AG04449 (cell line): ENCODE measurements around the gene RBM47.
"Not testable (repeated sequence)": the region's sequence is repeated elsewhere in the genome, so short reads cannot be mapped to it uniquely, and the experiment has no call there.

Experiments used
- CTCF ChIA-PET: fragments of 350-600 bp; formaldehyde crosslinking; extraction: SDS; loops from one replicate; lab custom pipeline; 2021; ENCODE audit warnings: antibody characterized with exemption; lab: Yijun Ruan, JAX
- POLR2A ChIA-PET: fragments of 400-600, 350-600 bp; formaldehyde crosslinking; extraction: SDS; loops from one replicate; lab custom pipeline; 2020; ENCODE audit warnings: antibody characterized with exemption, inconsistent platforms; lab: Yijun Ruan, JAX
- DNase-seq: peaks from one replicate; pipeline ENCODE4 v3.0.0-alpha.2; 2010; ENCODE audit warnings: low read depth, low spot score
- H3K4me3 ChIP-seq: 2 replicates; pipeline ENCODE4 v1.5.1; 2011; ENCODE audit warnings: low read depth, mild to moderate bottlenecking, control low read depth, low read length
- TF ChIP-seq, protein P1 (sequence below): IDR thresholded peaks from one replicate; pipeline ENCODE4 v1.5.1; 2011; ENCODE audit warnings: mild to moderate bottlenecking, moderate library complexity, low read length, control low read depth, inconsistent platforms; ENCODE audit not compliant: insufficient read depth; ENCODE audit errors: missing control alignments

The RBM47 gene

DNA sequence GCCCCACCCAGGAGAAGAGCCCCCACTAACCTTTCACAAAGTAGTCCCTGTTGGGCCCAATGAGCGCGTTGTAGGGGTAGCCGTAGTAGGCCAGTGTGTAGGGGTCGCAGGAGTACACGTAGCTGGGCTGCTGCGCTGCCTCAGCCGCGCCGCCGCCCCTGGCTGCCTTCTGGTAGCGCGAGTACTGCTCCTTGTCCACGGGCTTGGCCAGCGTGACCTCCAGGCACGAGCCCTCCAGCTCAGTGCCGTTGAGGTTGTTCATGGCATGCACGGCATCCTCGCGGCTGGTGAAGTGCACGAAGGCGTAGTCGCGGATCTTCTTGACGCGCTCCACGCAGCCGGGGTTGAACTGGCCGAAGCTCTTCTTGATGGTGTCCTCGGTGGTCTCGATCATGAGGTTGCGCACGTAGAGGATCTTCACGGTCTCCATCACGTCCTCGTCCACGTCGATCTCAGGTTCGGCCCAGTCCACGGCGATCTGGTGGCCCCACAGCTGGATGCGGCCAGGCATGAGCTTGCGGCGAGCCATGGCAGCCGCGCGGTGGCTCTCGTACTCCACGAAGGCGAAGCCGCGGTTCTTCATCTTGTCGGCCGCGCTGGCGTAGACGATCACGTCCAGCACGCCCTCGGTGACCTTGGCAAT is 191.8 kb downstream of the RBM47 start:
- ChIA-PET CTCF (no interaction called here), POLR2A (interaction anchor here (0.8 kb wide), 1 partner anchor 240 kb away, joined by 4 read pairs; no protein-coding TSS in a partner anchor)
- no peak overlapping the region for H3K4me3 ChIP-seq
- no peak for DNase-seq
- TF ChIP-seq, protein P1, sequence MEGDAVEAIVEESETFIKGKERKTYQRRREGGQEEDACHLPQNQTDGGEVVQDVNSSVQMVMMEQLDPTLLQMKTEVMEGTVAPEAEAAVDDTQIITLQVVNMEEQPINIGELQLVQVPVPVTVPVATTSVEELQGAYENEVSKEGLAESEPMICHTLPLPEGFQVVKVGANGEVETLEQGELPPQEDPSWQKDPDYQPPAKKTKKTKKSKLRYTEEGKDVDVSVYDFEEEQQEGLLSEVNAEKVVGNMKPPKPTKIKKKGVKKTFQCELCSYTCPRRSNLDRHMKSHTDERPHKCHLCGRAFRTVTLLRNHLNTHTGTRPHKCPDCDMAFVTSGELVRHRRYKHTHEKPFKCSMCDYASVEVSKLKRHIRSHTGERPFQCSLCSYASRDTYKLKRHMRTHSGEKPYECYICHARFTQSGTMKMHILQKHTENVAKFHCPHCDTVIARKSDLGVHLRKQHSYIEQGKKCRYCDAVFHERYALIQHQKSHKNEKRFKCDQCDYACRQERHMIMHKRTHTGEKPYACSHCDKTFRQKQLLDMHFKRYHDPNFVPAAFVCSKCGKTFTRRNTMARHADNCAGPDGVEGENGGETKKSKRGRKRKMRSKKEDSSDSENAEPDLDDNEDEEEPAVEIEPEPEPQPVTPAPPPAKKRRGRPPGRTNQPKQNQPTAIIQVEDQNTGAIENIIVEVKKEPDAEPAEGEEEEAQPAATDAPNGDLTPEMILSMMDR, result no peak

GRCh38 chr4:40435306-40435705 is 194.4 kb downstream of the RBM47 start:
- CTCF ChIA-PET, DNase-seq, H3K4me3 ChIP-seq, POLR2A ChIA-PET: not testable (repeated sequence)

- TF ChIP-seq, protein P1, result no peak
- POLR2A ChIA-PET, result no interaction called here
Measured at GRCh38 chr4:40434126-40434687, 195.5 kb downstream of the RBM47 start.

DNA sequence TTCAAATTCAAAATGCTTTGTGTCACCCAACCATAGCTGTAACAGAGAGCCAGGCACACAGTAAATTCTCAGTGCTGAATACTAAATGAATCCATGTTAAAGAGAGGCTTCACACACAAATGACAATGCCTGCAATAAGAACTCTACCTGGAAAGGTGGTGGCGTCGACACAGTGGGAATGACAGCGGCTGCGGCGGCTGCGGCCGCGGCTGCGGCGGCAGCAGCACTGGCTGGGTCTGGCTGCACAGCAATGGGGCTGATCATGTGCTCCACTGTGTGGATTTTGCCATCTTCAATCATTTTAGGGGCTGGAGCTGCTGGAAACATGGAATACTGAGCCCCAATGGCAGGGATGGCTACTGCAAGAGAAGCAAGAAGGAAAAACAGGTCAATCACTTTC is 197.2 kb downstream of the RBM47 start:
- H3K4me3 ChIP-seq, result no peak overlapping the region
- ChIA-PET CTCF (no interaction called here), POLR2A (no interaction called here)
- no peak for DNase-seq
- TF ChIP-seq, protein P1, result no peak

More at GRCh38 chr4:40434126-40434687, 195.5 kb downstream of the RBM47 start:
- no peak for DNase-seq
- CTCF ChIA-PET, result no interaction called here
- H3K4me3 ChIP-seq, result no peak overlapping the region

GRCh38 chr4:40427871-40428270 is 201.8 kb downstream of the RBM47 start:
- DNase-seq, H3K4me3 ChIP-seq, CTCF ChIA-PET, POLR2A ChIA-PET: not testable (repeated sequence)

DNA sequence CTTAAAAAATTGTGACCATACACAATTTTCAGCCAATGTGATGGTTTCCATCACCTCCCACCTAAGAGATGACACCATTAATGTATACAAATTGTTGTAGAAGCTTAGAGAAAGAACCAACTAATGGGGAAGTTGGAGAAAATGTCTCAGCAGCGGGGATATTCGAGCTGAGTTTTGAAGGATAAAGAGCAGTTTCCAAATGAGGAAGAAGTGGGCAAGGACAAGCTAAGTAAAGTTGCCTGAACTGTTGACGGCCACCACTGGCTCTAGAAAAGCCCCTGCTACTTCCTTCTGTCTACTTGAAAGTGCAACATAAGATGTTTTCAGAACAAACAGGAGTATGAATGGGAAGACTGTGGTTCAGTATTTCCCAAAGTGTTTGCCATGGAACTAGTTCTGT is 202.5 kb downstream of the RBM47 start:
- no peak for DNase-seq
- no peak overlapping the region for H3K4me3 ChIP-seq
- TF ChIP-seq, protein P1, result no peak
- CTCF ChIA-PET, result no interaction called here
- POLR2A ChIA-PET, result no interaction called here

DNA sequence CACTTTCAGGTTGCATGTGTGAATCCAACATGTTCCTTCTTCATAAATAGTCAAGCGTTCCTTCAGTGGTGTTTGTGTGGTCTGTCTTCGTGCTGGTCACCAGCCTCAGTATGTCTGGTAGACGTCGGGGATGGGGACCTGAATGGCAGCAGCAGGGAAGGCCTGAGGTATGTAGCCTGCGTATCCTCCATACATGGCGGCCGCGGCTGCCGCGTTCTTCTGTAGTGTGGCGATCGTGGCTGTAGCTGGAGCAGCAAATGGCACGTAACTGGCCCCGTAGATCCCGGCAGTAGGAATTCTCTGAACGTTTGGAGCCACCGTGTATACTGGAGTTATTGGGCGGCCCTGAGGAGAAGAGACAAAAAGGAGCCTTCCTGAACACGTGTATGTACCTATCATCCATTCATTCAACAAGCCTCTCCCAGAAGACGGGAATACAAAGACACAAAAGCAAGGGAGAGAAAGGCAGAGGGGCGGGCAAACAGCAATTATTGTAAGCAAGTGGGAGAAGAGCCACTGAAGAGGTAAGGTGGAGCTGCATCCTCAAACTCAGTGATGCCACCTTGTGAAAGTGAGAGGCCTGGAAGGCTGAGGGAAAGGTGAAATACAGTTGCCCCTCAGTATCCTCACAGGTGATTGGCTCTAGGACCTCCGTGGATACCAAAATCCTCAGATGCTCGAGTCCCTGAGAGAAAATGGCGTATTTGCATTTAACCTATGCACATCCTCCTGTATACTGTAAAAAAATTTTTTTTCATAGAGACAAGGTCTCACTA is 203.7 kb downstream of the RBM47 start:
- no peak overlapping the region for H3K4me3 ChIP-seq
- ChIA-PET POLR2A (no interaction called here), CTCF (no interaction called here)
- no peak for DNase-seq
- TF ChIP-seq, protein P1, result no peak
